Measurements from ENCODE around the gene HPCAL1. TPM values are rescaled to one million over a fixed set of nuclear protein-coding genes. Genes with fewer than 3 reads are reported as not detected.

Gene HPCAL1
- total RNA-seq, 1 experiment from 2014 or later: 312 TPM

DNA sequence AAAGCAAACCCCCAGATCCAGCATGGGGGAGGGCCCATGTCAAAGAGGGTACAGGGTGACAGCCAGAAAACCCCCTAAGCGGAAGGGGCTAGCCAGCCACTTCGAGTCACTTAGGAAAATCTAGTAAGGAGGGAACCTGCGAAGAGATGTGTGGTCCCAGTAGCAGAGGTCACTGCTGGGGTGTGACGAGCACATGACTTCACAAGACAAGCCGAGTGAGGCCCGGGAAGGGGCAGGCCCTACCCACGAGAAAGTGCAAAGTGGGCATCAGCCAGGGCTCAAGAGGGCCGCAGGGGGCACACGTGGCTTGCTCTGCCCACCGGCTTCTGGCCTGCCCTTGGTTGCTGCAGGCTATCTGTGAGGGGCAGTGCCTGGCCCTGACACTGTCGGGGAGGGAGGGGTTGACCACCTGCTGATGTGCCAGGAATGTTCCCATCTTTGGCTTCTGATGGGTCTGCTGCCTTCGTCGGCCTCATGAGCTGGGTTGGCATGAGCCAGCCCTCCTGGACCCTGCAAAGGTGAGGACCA, 133.9 kb downstream of the HPCAL1 start:
- no peak overlapping the region for H3K4me3 ChIP-seq (ENCODE audit: low read length)
- peaks cover 16% of the 10 kb centered on the region for H3F3A ChIP-seq (ENCODE audit: low read length, unreplicated experiment)
- ATAC-seq (no peak), DNase-seq (no peak)
- TF ChIP-seq, protein P1, sequence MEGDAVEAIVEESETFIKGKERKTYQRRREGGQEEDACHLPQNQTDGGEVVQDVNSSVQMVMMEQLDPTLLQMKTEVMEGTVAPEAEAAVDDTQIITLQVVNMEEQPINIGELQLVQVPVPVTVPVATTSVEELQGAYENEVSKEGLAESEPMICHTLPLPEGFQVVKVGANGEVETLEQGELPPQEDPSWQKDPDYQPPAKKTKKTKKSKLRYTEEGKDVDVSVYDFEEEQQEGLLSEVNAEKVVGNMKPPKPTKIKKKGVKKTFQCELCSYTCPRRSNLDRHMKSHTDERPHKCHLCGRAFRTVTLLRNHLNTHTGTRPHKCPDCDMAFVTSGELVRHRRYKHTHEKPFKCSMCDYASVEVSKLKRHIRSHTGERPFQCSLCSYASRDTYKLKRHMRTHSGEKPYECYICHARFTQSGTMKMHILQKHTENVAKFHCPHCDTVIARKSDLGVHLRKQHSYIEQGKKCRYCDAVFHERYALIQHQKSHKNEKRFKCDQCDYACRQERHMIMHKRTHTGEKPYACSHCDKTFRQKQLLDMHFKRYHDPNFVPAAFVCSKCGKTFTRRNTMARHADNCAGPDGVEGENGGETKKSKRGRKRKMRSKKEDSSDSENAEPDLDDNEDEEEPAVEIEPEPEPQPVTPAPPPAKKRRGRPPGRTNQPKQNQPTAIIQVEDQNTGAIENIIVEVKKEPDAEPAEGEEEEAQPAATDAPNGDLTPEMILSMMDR (conservative IDR thresholded peaks at IDR 0.05; ENCODE audit: low read depth, low read length): no peak
- TF ChIP-seq EZH2phosphoT487 (IDR thresholded peaks at IDR 0.05; ENCODE audit: borderline replicate concordance, low read length) (no peak), EZH2 (IDR thresholded peaks at IDR 0.05; ENCODE audit: low read length, unreplicated experiment) (no peak)
- intact Hi-C loops (cut with micrococcal nuclease): loop anchor here (1.0 kb wide), 1 partner anchor 312 kb away; no protein-coding TSS in a partner anchor
- H4K20me1 ChIP-seq (ENCODE audit: low read length): peaks cover 21% of the 10 kb centered on the region
- no peak overlapping the region for H3K9ac ChIP-seq (ENCODE audit: low read length)
- H3K9me2 ChIP-seq (replicated peaks; ENCODE audit: low read length): no peaks in the 10 kb centered on the region
- peak overlapping the region; percentile 18; the same call in 1 of the 2 replicates for H3K27ac ChIP-seq (ENCODE audit: low read length)
- H3K4me2 ChIP-seq (ENCODE audit: low read length): no peak overlapping the region
- no peak overlapping the region for H2AFZ ChIP-seq (ENCODE audit: low read length)
- POLR2A ChIA-PET (ENCODE audit: unreplicated experiment): no interaction called here
- H3K9me3 ChIP-seq (ENCODE audit: low read length): no peaks in the 10 kb centered on the region
- no peaks in the 10 kb centered on the region for H3K79me2 ChIP-seq (ENCODE audit: low read length)
- no peaks in the 10 kb centered on the region for H3K27me3 ChIP-seq (ENCODE audit: low read length)
- no peaks in the 10 kb centered on the region for H3K4me1 ChIP-seq (ENCODE audit: insufficient read depth, low read length)
- BruUV-seq (replicated peaks): no TSS peak
- peaks cover 21% of the 10 kb centered on the region for H3K36me3 ChIP-seq (ENCODE audit: low read depth, low read length)
- CTCF ChIA-PET: interaction anchor here (0.6 to 0.7 kb wide), 2 partner anchors 12 to 223 kb away, joined by 3 read pairs; no protein-coding TSS in a partner anchor

DNA sequence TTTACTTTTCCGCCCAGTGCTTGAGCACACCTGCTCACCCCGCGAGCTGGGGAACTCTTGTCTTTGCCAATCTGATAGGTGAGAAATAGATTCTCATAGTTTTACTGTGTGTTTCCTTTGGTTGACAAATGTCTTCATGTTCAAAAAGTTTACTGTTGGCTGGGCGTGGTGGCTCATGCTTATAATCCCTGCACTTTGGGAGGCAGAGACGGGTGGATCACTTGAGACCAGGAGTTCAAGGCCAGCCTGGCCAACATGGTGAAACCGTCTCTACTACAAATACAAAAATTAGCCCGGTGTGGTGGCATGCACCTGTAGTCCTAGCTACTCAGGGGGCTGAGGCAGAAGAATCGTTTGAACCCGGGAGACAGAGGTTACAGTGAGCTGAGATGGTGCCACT, 135.1 kb downstream of the HPCAL1 start:
- H3K4me2 ChIP-seq (ENCODE audit: low read length): no peak overlapping the region
- H3K4me3 ChIP-seq (ENCODE audit: low read length): no peak overlapping the region
- ATAC-seq: no peak
- peaks cover 32% of the 10 kb centered on the region for H4K20me1 ChIP-seq (ENCODE audit: low read length)
- no peaks in the 10 kb centered on the region; the same call in 1 of the 2 replicates for H3K79me2 ChIP-seq (ENCODE audit: low read length)
- no peak overlapping the region for H2AFZ ChIP-seq (ENCODE audit: low read length)
- no peaks in the 10 kb centered on the region for H3K4me1 ChIP-seq (ENCODE audit: insufficient read depth, low read length)
- H3K9ac ChIP-seq (ENCODE audit: low read length): no peak overlapping the region
- BruUV-seq (replicated peaks): no TSS peak
- H3K27me3 ChIP-seq (ENCODE audit: low read length): no peaks in the 10 kb centered on the region
- H3K27ac ChIP-seq (ENCODE audit: low read length): peak overlapping the region; percentile 18
- POLR2A ChIA-PET (ENCODE audit: unreplicated experiment): interaction anchor here (0.6 kb wide), 1 partner anchor 807 kb away, joined by 5 read pairs; the partner anchor contains the start of gene YWHAQ
- peaks cover 32% of the 10 kb centered on the region for H3K36me3 ChIP-seq (ENCODE audit: low read depth, low read length)
- no peaks in the 10 kb centered on the region for H3K9me2 ChIP-seq (replicated peaks; ENCODE audit: low read length)
- CTCF ChIA-PET: interaction anchor here (0.5 kb wide), 1 partner anchor 341 kb away, joined by 4 read pairs; no protein-coding TSS in a partner anchor
- TF ChIP-seq EZH2 (IDR thresholded peaks at IDR 0.05; ENCODE audit: low read length, unreplicated experiment): no peak
- no peak for TF ChIP-seq EZH2phosphoT487 (IDR thresholded peaks at IDR 0.05; ENCODE audit: borderline replicate concordance, low read length)
- TF ChIP-seq, protein P1 (conservative IDR thresholded peaks at IDR 0.05; ENCODE audit: low read depth, low read length): no peak
- intact Hi-C loops (cut with micrococcal nuclease): loop anchor here (1.0 kb wide), 1 partner anchor 314 kb away; no protein-coding TSS in a partner anchor
- peaks cover 25% of the 10 kb centered on the region for H3F3A ChIP-seq (ENCODE audit: low read length, unreplicated experiment)
- DNase-seq: no peak
- H3K9me3 ChIP-seq (ENCODE audit: low read length): no peaks in the 10 kb centered on the region

DNA sequence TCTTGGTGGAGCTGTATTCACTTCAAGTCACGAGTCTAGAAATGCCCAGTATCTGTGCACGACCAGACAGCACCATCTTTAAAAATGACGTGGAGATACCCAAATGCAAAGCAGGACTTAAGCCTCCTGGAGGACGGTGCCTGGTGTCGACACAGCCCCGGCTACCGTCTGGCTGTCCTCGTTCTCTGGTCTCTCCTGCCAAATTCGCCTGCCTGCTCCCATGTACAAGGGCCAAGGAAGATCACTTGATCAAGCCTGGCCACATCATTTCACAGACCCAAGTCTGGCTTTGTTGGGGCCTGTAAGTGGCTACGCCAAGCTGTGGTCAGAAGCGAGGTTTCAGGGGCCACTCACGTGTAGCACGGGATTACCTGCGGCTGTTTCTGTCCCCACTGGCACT, 136.0 kb downstream of the HPCAL1 start:
- peak; percentile 2; the same call in 1 of the 2 replicates for ATAC-seq
- peaks cover 7% of the 10 kb centered on the region for H3K79me2 ChIP-seq (ENCODE audit: low read length)
- POLR2A ChIA-PET (ENCODE audit: unreplicated experiment): interaction anchor here (0.7 to 0.8 kb wide), 2 partner anchors 140 to 313 kb away, joined by 3 to 4 read pairs; no protein-coding TSS in a partner anchor
- H3K9me2 ChIP-seq (replicated peaks; ENCODE audit: low read length): no peaks in the 10 kb centered on the region
- no peak overlapping the region for H3K4me2 ChIP-seq (ENCODE audit: low read length)
- no peak for DNase-seq
- no peak overlapping the region for H3K4me3 ChIP-seq (ENCODE audit: low read length)
- peaks cover 41% of the 10 kb centered on the region for H4K20me1 ChIP-seq (ENCODE audit: low read length)
- intact Hi-C loops (cut with micrococcal nuclease): no loop called here
- H3K9me3 ChIP-seq (ENCODE audit: low read length): no peaks in the 10 kb centered on the region
- no peaks in the 10 kb centered on the region for H3K4me1 ChIP-seq (ENCODE audit: insufficient read depth, low read length)
- no peaks in the 10 kb centered on the region for H3K27me3 ChIP-seq (ENCODE audit: low read length)
- BruUV-seq (replicated peaks): no TSS peak
- peak overlapping the region; percentile 17; the same call in 1 of the 2 replicates for H3K27ac ChIP-seq (ENCODE audit: low read length)
- no peak overlapping the region for H3K9ac ChIP-seq (ENCODE audit: low read length)
- H3K36me3 ChIP-seq (ENCODE audit: low read depth, low read length): peaks cover 41% of the 10 kb centered on the region
- CTCF ChIA-PET: no interaction called here
- H3F3A ChIP-seq (ENCODE audit: low read length, unreplicated experiment): peaks cover 33% of the 10 kb centered on the region
- H2AFZ ChIP-seq (ENCODE audit: low read length): no peak overlapping the region
- no peak for TF ChIP-seq EZH2 (IDR thresholded peaks at IDR 0.05; ENCODE audit: low read length, unreplicated experiment)
- TF ChIP-seq EZH2phosphoT487 (IDR thresholded peaks at IDR 0.05; ENCODE audit: borderline replicate concordance, low read length): no peak
- TF ChIP-seq, protein P1 (conservative IDR thresholded peaks at IDR 0.05; ENCODE audit: low read depth, low read length): no peak
